Right lobe of liver (tissue), 4 donors: ENCODE results near the gene SLC6A19.

Experiments used
- POLR2A ChIP-seq: fragments of 450-650 bp; IDR thresholded peaks from one replicate; pipeline ENCODE4 v1.6.1; 2017; ENCODE audit warnings: antibody characterized with exemption, mild to moderate bottlenecking
- TF ChIP-seq, protein P1 (sequence below), 4 donors: fragments of 200-600 bp in 3 of 4; fragments of 450-650 bp in 1 of 4; IDR thresholded peaks; one replicate each; pipeline versions ENCODE4 v1.5.1 to v1.8.0; 2016 to 2022; ENCODE audit warnings: antibody characterized with exemption in 4 of 4, mild to moderate bottlenecking in 2 of 4
- donor health status: DM: no; HTN: no; CAD: no.
- donor health status: DM: no; HTN: no; CAD: no.
- donor health status: DM: no; HTN: yes; CAD: no.

GRCh38 chr5:1187950-1188334, 13.5 kb upstream of the SLC6A19 start:
- TF ChIP-seq, protein P1, sequence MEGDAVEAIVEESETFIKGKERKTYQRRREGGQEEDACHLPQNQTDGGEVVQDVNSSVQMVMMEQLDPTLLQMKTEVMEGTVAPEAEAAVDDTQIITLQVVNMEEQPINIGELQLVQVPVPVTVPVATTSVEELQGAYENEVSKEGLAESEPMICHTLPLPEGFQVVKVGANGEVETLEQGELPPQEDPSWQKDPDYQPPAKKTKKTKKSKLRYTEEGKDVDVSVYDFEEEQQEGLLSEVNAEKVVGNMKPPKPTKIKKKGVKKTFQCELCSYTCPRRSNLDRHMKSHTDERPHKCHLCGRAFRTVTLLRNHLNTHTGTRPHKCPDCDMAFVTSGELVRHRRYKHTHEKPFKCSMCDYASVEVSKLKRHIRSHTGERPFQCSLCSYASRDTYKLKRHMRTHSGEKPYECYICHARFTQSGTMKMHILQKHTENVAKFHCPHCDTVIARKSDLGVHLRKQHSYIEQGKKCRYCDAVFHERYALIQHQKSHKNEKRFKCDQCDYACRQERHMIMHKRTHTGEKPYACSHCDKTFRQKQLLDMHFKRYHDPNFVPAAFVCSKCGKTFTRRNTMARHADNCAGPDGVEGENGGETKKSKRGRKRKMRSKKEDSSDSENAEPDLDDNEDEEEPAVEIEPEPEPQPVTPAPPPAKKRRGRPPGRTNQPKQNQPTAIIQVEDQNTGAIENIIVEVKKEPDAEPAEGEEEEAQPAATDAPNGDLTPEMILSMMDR (IDR thresholded peaks at IDR 0.05) = no peak
- TF ChIP-seq POLR2A = no peak
